Endothelial cell (in vitro differentiated cells): ENCODE results near the gene TEX14. TPM values are rescaled to one million over a fixed set of nuclear protein-coding genes. Genes with fewer than 3 reads are reported as not detected.

ENCODE experiments used
- DNase-seq: peaks from one replicate; pipeline ENCODE4 v3.0.0; 2021; ENCODE audit warnings: low spot score
- H3K27ac Mint-ChIP-seq: one replicate; pipeline ENCODE4 v1.8.0; 2021; ENCODE audit warnings: mixed read lengths, inconsistent platforms; ENCODE audit not compliant: unreplicated experiment
- H3K27me3 Mint-ChIP-seq: one replicate; pipeline ENCODE4 v1.8.0; 2021; ENCODE audit warnings: mild to moderate bottlenecking, moderate library complexity, mixed read lengths, inconsistent platforms; ENCODE audit not compliant: unreplicated experiment
- H3K36me3 Mint-ChIP-seq: one replicate; pipeline ENCODE4 v1.8.0; 2021; ENCODE audit warnings: mild to moderate bottlenecking, low read depth, mixed read lengths, inconsistent platforms; ENCODE audit not compliant: unreplicated experiment
- H3K4me1 Mint-ChIP-seq: one replicate; pipeline ENCODE4 v1.8.0; 2021; ENCODE audit warnings: mild to moderate bottlenecking, mixed read lengths, inconsistent platforms; ENCODE audit not compliant: unreplicated experiment
- H3K4me3 Mint-ChIP-seq: one replicate; pipeline ENCODE4 v1.8.0; 2021; ENCODE audit warnings: mild to moderate bottlenecking, mixed read lengths, inconsistent platforms; ENCODE audit not compliant: unreplicated experiment
- H3K9me3 Mint-ChIP-seq: one replicate; pipeline ENCODE4 v1.8.0; 2021; ENCODE audit warnings: mixed read lengths, inconsistent platforms; ENCODE audit not compliant: unreplicated experiment
- CTCF ChIP-seq: fragments of 200-600 bp; sonication (generic); IDR thresholded peaks from one replicate; pipeline ENCODE4 v1.5.0; 2021; ENCODE audit warnings: antibody characterized with exemption; ENCODE audit not compliant: unreplicated experiment
- total RNA-seq: library from RNA; stranded (reverse); fragmentation: NEBNext Ultra II Directional; extraction: Animal tissue kit (Norgen Biotek cat#: 25700); gene quantifications from one replicate; pipeline ENCODE4 v1.2.1, GENCODE V29; 2021; ENCODE audit not compliant: unreplicated experiment

TEX14 gene
- total RNA-seq, 1 donor from 2014 or later, result 0.21 TPM

GRCh38 chr17:58568044-58568799 is 123.6 kb downstream of the TEX14 start:
- Mint-ChIP-seq H3K36me3 (no peaks in the 10 kb centered on the region), H3K4me3 (no peak overlapping the region), H3K4me1 (peaks cover 4% of the 10 kb centered on the region), H3K27ac (no peak overlapping the region), H3K9me3 (no peaks in the 10 kb centered on the region), H3K27me3 (peaks cover 2% of the 10 kb centered on the region)
- no peak for DNase-seq
- TF ChIP-seq CTCF, result no peak

DNA sequence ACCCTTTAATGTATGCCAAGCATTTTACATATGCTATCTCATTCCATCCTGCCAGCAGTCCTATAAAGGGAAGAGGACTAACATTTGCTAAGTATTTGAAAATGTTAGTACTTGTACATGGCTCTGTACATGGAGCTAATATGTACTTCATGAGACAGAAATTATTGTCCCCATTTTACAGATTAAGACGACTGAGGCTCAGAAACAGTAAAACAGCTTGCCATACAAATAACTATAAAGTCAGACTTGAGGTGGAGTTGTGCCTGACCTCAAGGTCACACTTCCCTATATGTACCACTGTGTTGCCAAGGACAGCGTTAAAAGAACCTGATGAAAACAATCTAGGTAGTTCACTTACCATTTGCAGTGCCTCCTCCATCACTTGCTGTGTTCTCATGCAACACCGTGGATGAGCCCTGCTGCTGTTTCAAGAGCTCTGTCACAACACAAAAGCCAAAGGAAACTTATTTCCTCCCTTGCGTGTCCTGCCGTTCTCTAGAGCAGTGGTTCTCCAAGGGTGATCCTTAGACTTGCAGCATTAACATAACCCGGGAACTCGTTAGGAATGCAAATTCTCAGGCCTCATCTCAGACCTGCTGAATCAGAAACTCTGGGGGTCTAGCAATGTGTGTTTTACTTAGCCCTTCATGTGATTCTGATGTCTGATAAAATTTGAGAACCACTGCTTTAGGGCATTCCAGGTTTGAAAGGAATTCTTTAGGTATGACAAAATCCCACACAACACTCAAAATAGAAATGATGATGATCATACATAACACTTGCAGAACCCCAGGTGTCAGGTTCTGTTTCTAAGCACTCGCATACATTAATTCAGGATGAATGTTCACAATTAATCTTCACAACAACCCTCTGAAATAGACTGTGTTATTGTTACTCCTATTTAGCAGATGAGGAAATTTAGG is 126.2 kb downstream of the TEX14 start:
- TF ChIP-seq CTCF, result no peak
- Mint-ChIP-seq H3K4me1 (peaks cover 4% of the 10 kb centered on the region), H3K9me3 (no peaks in the 10 kb centered on the region), H3K4me3 (no peak overlapping the region), H3K36me3 (no peaks in the 10 kb centered on the region), H3K27ac (no peak overlapping the region), H3K27me3 (no peaks in the 10 kb centered on the region)
- no peak for DNase-seq

- no peak for TF ChIP-seq CTCF
- no peaks in the 10 kb centered on the region for H3K9me3 Mint-ChIP-seq
- no peak overlapping the region for H3K27ac Mint-ChIP-seq
- H3K4me3 Mint-ChIP-seq, result no peak overlapping the region
- peaks cover 4% of the 10 kb centered on the region for H3K4me1 Mint-ChIP-seq
- no peak for DNase-seq
- no peaks in the 10 kb centered on the region for H3K36me3 Mint-ChIP-seq
- H3K27me3 Mint-ChIP-seq, result no peaks in the 10 kb centered on the region
Observed at GRCh38 chr17:58564971-58565370, 126.9 kb downstream of the TEX14 start.

DNA sequence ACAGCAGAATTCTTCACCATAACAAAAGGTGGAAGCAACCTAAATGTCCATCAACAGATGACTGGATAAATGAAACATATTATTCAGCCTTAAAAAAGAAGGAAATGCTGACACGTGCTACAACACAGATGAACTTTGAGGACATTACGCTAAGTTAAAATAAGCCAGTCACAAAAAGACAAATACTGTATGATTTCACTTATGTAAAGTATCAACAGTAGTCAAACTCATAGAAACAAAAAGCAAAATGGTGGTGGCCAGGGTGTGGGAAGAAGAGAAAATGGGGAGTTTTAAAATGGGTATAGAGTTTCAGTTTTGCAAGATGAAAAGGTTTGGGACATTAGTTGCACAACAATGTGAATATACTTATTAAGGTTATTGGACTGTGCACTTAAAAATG is 127.6 kb downstream of the TEX14 start:
- Mint-ChIP-seq H3K36me3 (no peaks in the 10 kb centered on the region), H3K4me3 (no peak overlapping the region), H3K9me3 (no peaks in the 10 kb centered on the region), H3K4me1 (peaks cover 4% of the 10 kb centered on the region), H3K27me3 (no peaks in the 10 kb centered on the region), H3K27ac (no peak overlapping the region)
- DNase-seq, result no peak
- no peak for TF ChIP-seq CTCF

GRCh38 chr17:58560511-58560910 is 131.3 kb downstream of the TEX14 start:
- Mint-ChIP-seq H3K36me3 (no peaks in the 10 kb centered on the region), H3K27me3 (no peaks in the 10 kb centered on the region), H3K4me1 (peaks cover 2% of the 10 kb centered on the region), H3K27ac (no peak overlapping the region), H3K4me3 (no peak overlapping the region), H3K9me3 (no peaks in the 10 kb centered on the region)
- no peak for TF ChIP-seq CTCF
- DNase-seq, result no peak
